ENCODE data around the gene LRRC71.

The LRRC71 gene

GRCh38 chr1:156929596-156930238 lies 9.3 kb downstream of the LRRC71 start:
- no peak for DNase-seq

GRCh38 chr1:156930483-156930882 lies 10.1 kb downstream of the LRRC71 start:
- DNase-seq = no peak

GRCh38 chr1:156931211-156931952 lies 10.9 kb downstream of the LRRC71 start:
- DNase-seq = no peak

- no peak for DNase-seq
Observed at GRCh38 chr1:156931974-156932710, 11.7 kb downstream of the LRRC71 start.

- no peak for DNase-seq
Observed at GRCh38 chr1:156933136-156933535, 12.7 kb downstream of the LRRC71 start.

GRCh38 chr1:156935505-156936128 lies 15.2 kb downstream of the LRRC71 start:
- DNase-seq = no peak

GRCh38 chr1:156936191-156936590 lies 15.8 kb downstream of the LRRC71 start:
- DNase-seq = no peak

GRCh38 chr1:156936721-156937220 lies 16.3 kb downstream of the LRRC71 start:
- DNase-seq = no peak

- no peak for DNase-seq
Observed at GRCh38 chr1:156937883-156938282, 17.5 kb downstream of the LRRC71 start.

GRCh38 chr1:156938813-156939212 lies 18.4 kb downstream of the LRRC71 start:
- DNase-seq = no peak

- no peak for DNase-seq
Observed at GRCh38 chr1:156939786-156940334, 19.4 kb downstream of the LRRC71 start.

GRCh38 chr1:156941675-156942074 lies 21.2 kb downstream of the LRRC71 start:
- no peak for DNase-seq

GRCh38 chr1:156942176-156942575 lies 21.7 kb downstream of the LRRC71 start:
- no peak for DNase-seq

GRCh38 chr1:156942576-156942975 lies 22.1 kb downstream of the LRRC71 start:
- DNase-seq = no peak

GRCh38 chr1:156943756-156944155 lies 23.3 kb downstream of the LRRC71 start:
- no peak for DNase-seq

GRCh38 chr1:156944268-156944667 lies 23.8 kb downstream of the LRRC71 start:
- DNase-seq = no peak

- DNase-seq = no peak
Observed at GRCh38 chr1:156944848-156945247, 24.4 kb downstream of the LRRC71 start.

GRCh38 chr1:156945881-156946661 lies 25.6 kb downstream of the LRRC71 start:
- no peak for DNase-seq

GRCh38 chr1:156947127-156947526 lies 26.7 kb downstream of the LRRC71 start:
- DNase-seq = no peak

GRCh38 chr1:156947818-156948525 lies 27.5 kb downstream of the LRRC71 start:
- no peak for DNase-seq

GRCh38 chr1:156948708-156949107 lies 28.3 kb downstream of the LRRC71 start:
- no peak for DNase-seq

Measured in SHP77 treated with DMSO at 0.1 percent for 48 hours (cell line).